ENCODE measurements around the gene GFOD1.
"Not testable (repeated sequence)": the region's sequence is repeated elsewhere in the genome, so short reads cannot be mapped to it uniquely, and the experiment has no call there.

Gene GFOD1

GRCh38 chr6:13511141-13511571 lies 23.8 kb upstream of the GFOD1 start:
- not testable (repeated sequence) for DNase-seq

- not testable (repeated sequence) for DNase-seq
Measured at GRCh38 chr6:13510433-13510832, 23.0 kb upstream of the GFOD1 start.

- no peak for DNase-seq
Measured at GRCh38 chr6:13508711-13509705, 21.6 kb upstream of the GFOD1 start.

- no peak for DNase-seq
Measured at GRCh38 chr6:13507306-13507860, 20.0 kb upstream of the GFOD1 start.

GRCh38 chr6:13505345-13505734 lies 17.9 kb upstream of the GFOD1 start:
- no peak for DNase-seq

GRCh38 chr6:13504611-13505344 lies 17.4 kb upstream of the GFOD1 start:
- DNase-seq, result no peak

- no peak for DNase-seq
Measured at GRCh38 chr6:13500915-13501314, 13.5 kb upstream of the GFOD1 start.

GRCh38 chr6:13500264-13500663 lies 12.9 kb upstream of the GFOD1 start:
- DNase-seq, result no peak

GRCh38 chr6:13496513-13497190 lies 9.3 kb upstream of the GFOD1 start:
- no peak for DNase-seq

GRCh38 chr6:13495818-13496217 lies 8.4 kb upstream of the GFOD1 start:
- no peak for DNase-seq

GRCh38 chr6:13495112-13495776 lies 7.8 kb upstream of the GFOD1 start:
- no peak for DNase-seq

GRCh38 chr6:13494137-13494536 lies 6.7 kb upstream of the GFOD1 start:
- DNase-seq, result no peak

- no peak for DNase-seq
Measured at GRCh38 chr6:13493147-13493546, 5.7 kb upstream of the GFOD1 start.

GRCh38 chr6:13492357-13492756 lies 5.0 kb upstream of the GFOD1 start:
- no peak for DNase-seq

GRCh38 chr6:13491538-13491937 lies 4.1 kb upstream of the GFOD1 start:
- no peak for DNase-seq

- no peak for DNase-seq
Measured at GRCh38 chr6:13490402-13490801, 3.0 kb upstream of the GFOD1 start.

GRCh38 chr6:13488896-13489237 lies 1.5 kb upstream of the GFOD1 start:
- no peak for DNase-seq

- DNase-seq, result no peak
Measured at GRCh38 chr6:13488015-13488895, 855 bp upstream of the GFOD1 start.

GRCh38 chr6:13486679-13487121 lies 700 bp downstream of the GFOD1 start:
- peak; percentile 50 for DNase-seq

- DNase-seq, result no peak
Measured at GRCh38 chr6:13485923-13486562, 1.4 kb downstream of the GFOD1 start.

- no peak for DNase-seq
Measured at GRCh38 chr6:13485303-13485702, 2.1 kb downstream of the GFOD1 start.
